DMS79 (cell line): ENCODE data around the gene LRRC7.

Experiments
- DNase-seq: peaks from one replicate; lab custom pipeline; 2025; lab: John Stamatoyannopoulos, UW

LRRC7 gene

DNA sequence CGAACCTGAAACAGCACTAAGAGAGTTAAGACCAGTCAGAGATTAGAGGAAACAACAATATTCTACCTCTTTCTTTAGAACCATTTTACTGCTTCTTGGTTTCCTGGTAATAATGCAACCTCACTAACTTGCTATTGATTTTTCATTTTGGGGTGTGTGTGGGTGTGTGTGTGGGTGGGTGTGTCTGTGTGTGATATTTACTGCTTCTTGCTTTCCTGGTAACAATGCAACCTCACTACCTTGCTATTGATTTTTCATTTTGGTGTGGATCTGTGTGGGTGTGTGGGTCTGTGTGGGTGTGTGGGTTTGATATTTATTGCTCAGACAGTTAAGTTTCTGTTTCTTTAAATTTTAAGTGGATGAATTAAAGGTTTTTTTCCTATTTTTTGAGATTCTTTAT lies 208.8 kb downstream of the LRRC7 start:
- DNase-seq: no peak

DNA sequence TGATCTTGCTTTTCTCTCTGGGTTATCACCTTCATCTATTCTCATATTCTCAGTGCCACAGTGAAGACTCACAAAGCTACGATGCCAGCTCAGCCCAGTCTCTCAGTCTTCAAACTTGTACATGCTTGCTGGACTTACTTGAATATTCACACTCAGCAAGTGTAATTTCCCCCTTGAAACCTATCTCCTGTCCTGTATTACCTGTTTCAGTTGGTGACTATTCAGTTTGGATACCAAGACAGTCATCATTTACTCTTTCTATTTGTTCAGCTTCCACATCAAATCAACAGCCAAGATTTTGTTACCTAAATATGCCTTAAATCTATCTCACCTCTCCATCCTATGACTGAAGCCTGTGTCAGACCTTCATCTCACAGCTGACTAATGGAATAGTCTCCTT lies 209.7 kb downstream of the LRRC7 start:
- DNase-seq: no peak

DNA sequence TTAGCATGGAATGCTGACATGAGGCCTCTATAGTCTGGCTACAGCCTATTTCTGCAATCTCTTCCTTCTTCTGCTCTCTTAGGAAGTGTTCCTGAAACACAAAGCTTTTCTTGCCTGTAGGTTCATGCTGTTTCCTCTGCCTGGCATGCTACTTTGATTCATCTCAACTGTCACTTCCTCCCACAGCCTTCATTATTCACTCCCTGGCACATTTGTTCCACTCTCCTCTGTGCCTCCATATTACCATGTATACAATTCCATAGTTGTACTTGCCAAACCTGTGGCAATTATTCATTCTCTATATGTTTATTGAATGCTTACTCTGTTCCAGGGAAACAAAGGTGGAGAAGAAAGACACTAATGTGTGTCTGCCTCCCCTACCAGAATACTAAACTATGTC lies 210.2 kb downstream of the LRRC7 start:
- DNase-seq: no peak

- no peak for DNase-seq
Measured at GRCh38 chr1:69787151-69787550, 219.4 kb downstream of the LRRC7 start.

GRCh38 chr1:69791311-69791710 lies 223.6 kb downstream of the LRRC7 start:
- no peak for DNase-seq

DNA sequence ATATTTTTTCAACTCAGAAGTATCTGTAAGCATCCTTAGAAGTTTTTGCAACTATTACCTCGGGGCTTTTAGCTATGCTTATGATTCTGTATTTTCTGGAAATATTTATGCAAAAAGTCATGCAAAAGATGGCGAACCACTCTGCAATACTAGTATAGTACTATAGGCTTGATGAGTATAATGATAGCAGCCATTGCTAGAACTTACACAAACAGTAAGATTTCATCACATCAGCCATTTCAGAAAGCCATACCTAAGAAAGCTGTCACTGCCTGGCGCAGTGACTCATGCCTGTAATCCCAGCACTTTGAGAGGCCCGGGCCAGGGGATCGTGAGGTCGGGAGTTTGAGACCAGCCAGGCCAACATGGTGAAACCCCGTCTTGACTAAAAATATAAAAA lies 227.1 kb downstream of the LRRC7 start:
- no peak for DNase-seq

DNA sequence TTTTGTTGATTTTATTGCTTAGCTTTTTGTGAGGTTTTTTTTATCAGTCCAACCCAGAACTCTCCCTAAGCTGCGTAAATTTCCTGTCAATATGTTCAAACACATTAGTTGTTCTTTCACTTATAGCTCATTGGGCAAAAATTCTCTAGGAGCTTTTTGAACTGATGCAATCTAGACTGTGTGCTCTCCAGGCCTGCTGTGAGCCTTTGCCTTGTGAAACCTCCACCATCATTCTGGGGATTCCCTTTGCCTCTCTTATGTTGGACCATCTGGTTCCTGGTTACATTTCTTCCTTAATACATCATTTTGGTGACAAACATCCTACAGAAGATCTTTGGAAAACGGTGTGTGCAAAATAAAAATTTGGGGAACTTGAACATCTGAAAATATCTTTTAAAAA lies 247.2 kb downstream of the LRRC7 start:
- no peak for DNase-seq

GRCh38 chr1:69824932-69825331 lies 257.2 kb downstream of the LRRC7 start:
- DNase-seq: no peak

- no peak for DNase-seq
Measured at GRCh38 chr1:69827732-69828131, 260.0 kb downstream of the LRRC7 start.

- DNase-seq: no peak
Measured at GRCh38 chr1:69833536-69833935, 265.8 kb downstream of the LRRC7 start.

- DNase-seq: no peak
Measured at GRCh38 chr1:69834336-69834735, 266.6 kb downstream of the LRRC7 start.

GRCh38 chr1:69835955-69836354 lies 268.2 kb downstream of the LRRC7 start:
- DNase-seq: no peak

DNA sequence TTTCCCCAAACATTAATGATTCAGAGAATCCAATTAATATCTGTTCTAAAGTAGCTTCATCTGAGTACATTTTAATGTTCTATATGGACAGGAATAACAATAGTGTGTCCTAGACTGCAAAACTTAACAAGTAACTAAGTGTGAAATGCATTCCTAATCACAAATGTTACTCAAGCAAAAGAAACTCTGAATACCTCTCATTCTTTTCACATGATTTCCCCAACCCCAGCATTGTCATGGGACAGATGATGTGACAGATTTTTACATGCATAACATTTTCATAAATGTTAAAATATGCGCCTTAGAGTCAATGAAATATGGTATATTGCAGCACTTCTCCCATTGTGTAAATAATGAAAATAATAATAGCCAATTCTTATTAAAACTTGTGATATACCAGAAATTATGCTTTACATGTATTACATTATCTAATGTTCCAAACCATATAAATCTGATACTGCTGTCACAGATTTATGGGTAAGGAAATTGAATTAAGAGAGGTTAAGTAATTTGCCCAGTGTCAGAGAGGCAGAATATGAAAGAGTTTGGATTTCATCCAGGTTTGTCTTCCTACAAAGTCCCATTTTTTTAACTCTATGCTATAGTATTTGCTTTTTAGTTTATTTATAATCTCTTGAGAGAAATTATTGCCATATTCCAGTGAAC lies 269.4 kb downstream of the LRRC7 start:
- DNase-seq: no peak

GRCh38 chr1:69842326-69842725 lies 274.6 kb downstream of the LRRC7 start:
- no peak for DNase-seq

- no peak for DNase-seq
Measured at GRCh38 chr1:69845655-69846054, 277.9 kb downstream of the LRRC7 start.

DNA sequence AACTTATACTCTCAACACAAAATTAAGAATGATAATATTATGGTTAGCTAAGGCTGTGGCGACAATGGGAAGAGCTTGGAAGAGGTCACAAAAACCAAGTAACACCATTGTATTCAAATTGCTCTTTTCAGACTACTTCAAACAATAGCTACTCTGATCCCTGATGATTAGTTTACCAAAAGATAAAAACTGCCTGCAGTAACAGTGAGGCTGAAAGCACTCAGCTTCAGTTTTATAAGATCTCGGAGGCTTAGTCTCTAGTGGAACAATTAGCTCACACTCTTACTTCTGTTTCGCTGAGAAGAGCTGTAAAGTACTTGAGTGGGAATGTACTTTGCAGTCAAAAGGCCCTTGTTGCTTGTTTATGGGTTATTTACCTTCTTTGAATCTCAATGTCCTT lies 278.5 kb downstream of the LRRC7 start:
- DNase-seq: no peak

GRCh38 chr1:69847670-69848069 lies 279.9 kb downstream of the LRRC7 start:
- no peak for DNase-seq

DNA sequence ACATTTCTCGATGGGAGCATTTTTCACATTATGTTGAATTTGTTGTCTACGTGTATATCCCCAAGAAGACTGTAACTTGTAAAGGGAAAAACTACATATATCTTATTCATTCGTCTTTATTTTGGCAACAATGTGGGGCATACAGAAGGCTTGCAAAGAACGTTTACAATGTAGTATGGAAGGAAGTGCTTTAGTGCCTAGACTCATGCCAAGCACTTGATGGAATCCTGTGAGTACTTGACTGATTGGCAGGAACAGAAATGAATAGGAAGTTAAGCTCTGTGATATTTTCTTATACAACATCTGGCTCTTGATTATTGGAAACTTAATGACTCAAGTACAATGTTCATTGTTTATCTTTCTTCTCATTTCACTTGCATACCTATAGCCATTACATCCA lies 284.4 kb downstream of the LRRC7 start:
- DNase-seq: no peak

DNA sequence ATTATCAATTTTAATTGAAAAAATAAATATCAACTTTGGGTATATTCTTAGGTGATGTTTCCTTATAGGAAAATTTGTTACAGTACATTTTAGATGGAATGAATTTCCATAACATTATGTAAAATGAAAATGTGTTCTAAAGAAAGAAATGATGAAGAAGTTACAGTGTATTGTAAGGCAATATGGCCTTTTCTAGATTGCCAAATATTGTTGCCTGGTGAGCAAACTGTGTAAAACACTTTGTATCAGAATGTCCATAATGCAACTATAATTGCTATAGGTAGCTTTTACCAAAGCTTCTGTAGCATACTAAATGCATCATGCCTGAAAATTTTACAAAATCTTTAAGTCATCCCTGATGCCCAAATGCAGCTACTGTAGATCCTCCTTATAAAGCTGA lies 285.0 kb downstream of the LRRC7 start:
- no peak for DNase-seq

DNA sequence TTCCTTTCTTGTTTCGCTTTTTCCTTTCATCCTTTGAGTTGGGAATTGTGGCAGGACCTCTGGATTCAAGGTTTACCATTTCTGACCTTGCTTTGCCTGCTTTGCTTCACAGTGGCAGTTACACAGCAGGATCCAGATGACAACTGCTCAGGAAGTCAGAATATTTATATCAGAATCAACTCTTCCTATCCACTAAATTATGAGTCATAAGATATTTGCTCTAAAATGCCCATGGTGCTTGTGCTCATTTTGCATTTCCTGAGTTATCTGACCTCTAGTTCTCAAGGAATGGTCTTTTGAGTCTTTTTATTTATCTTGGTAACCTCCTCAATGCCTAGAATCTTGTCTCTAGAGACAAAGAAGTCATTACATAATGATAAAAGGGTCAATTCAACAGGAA lies 290.8 kb downstream of the LRRC7 start:
- no peak for DNase-seq

- no peak for DNase-seq
Measured at GRCh38 chr1:69861641-69862040, 293.9 kb downstream of the LRRC7 start.

- DNase-seq: no peak
Measured at GRCh38 chr1:69862906-69863305, 295.2 kb downstream of the LRRC7 start.

DNA sequence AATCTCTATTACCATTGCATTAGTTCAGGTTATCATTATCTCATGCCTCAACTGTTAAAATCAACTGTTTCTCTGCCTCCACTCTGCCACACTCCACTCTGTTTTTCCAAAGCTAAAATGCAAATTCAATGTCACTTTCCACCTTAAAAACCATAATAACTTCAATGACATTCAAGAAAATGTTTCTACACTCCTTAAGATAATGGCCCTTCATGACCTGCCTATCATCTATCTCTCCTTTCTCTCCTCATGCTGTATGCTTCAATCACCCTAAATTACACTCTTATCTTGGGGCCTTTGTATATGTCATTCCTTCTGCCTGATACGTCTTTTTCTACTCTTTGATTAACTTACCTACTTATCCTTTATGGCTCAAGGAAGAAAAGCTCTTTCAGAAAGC lies 296.0 kb downstream of the LRRC7 start:
- DNase-seq: no peak

GRCh38 chr1:69871412-69871811 lies 303.7 kb downstream of the LRRC7 start:
- no peak for DNase-seq

- DNase-seq: no peak
Measured at GRCh38 chr1:69878338-69878737, 310.6 kb downstream of the LRRC7 start.
